ENCODE measurements around the gene BTRC. TPM values are rescaled to one million over a fixed set of nuclear protein-coding genes. Genes with fewer than 3 reads are reported as not detected.

The BTRC gene
- total and polyA plus RNA-seq, 2 donors from 2014 or later, result 6.7 to 18.0 TPM

- FAIRE-seq (no peak), DNase-seq (no peak)
- H3K27ac ChIP-seq (ENCODE audit: low read depth in 2 of 2, low read length in 2 of 2), result no peak overlapping the region
- no peaks in the 10 kb centered on the region for H3K4me1 ChIP-seq (ENCODE audit: control insufficient read depth in 2 of 3, insufficient read depth in 2 of 3, low read depth in 1 of 3, low read length in 3 of 3)
- no peak for TF ChIP-seq CTCF (IDR thresholded peaks at IDR 0.05; ENCODE audit: borderline replicate concordance, extremely low read depth, insufficient read depth)
- H3K36me3 ChIP-seq (ENCODE audit: control insufficient read depth in 2 of 3, insufficient read depth in 3 of 3, low read length in 3 of 3), result no peaks in the 10 kb centered on the region
- no peak overlapping the region for H3K4me3 ChIP-seq (ENCODE audit: low read length in 3 of 3)
- H3K9me3 ChIP-seq (ENCODE audit: control insufficient read depth in 2 of 3, insufficient read depth in 1 of 3, low read length in 3 of 3), result no peaks in the 10 kb centered on the region
- intact Hi-C loops (cut with DNase I), result no loop called here
- H3K27me3 ChIP-seq (ENCODE audit: control insufficient read depth, insufficient read depth, low read length), result no peaks in the 10 kb centered on the region
- H3K9ac ChIP-seq (ENCODE audit: low read length in 3 of 3), result no peak overlapping the region
These were observed 98.2 kb downstream of the BTRC start for GRCh38 chr10:101452176-101452575.

GRCh38 chr10:101452593-101452992 lies 98.6 kb downstream of the BTRC start:
- intact Hi-C loops (cut with DNase I), result no loop called here
- H3K4me3 ChIP-seq (ENCODE audit: low read length in 3 of 3), result no peak overlapping the region
- no peak overlapping the region for H3K27ac ChIP-seq (ENCODE audit: low read depth in 2 of 2, low read length in 2 of 2)
- no peaks in the 10 kb centered on the region for H3K9me3 ChIP-seq (ENCODE audit: control insufficient read depth in 2 of 3, insufficient read depth in 1 of 3, low read length in 3 of 3)
- DNase-seq, result no peak
- no peaks in the 10 kb centered on the region for H3K4me1 ChIP-seq (ENCODE audit: control insufficient read depth in 2 of 3, insufficient read depth in 2 of 3, low read depth in 1 of 3, low read length in 3 of 3)
- TF ChIP-seq CTCF (IDR thresholded peaks at IDR 0.05; ENCODE audit: borderline replicate concordance, extremely low read depth, insufficient read depth), result no peak
- no peaks in the 10 kb centered on the region for H3K36me3 ChIP-seq (ENCODE audit: control insufficient read depth in 2 of 3, insufficient read depth in 3 of 3, low read length in 3 of 3)
- no peak overlapping the region for H3K9ac ChIP-seq (ENCODE audit: low read length in 3 of 3)
- H3K27me3 ChIP-seq (ENCODE audit: control insufficient read depth, insufficient read depth, low read length), result no peaks in the 10 kb centered on the region
- FAIRE-seq, result no peak

GRCh38 chr10:101453318-101453717 lies 99.4 kb downstream of the BTRC start:
- Histone ChIP-seq H3K4me3 (ENCODE audit: low read length in 3 of 3) (no peak overlapping the region), H3K9ac (ENCODE audit: low read length in 3 of 3) (no peak overlapping the region), H3K27me3 (ENCODE audit: control insufficient read depth, insufficient read depth, low read length) (no peaks in the 10 kb centered on the region), H3K36me3 (ENCODE audit: control insufficient read depth in 2 of 3, insufficient read depth in 3 of 3, low read length in 3 of 3) (no peaks in the 10 kb centered on the region), H3K9me3 (ENCODE audit: control insufficient read depth in 2 of 3, insufficient read depth in 1 of 3, low read length in 3 of 3) (no peaks in the 10 kb centered on the region), H3K4me1 (ENCODE audit: control insufficient read depth in 2 of 3, insufficient read depth in 2 of 3, low read depth in 1 of 3, low read length in 3 of 3) (no peaks in the 10 kb centered on the region), H3K27ac (ENCODE audit: low read depth in 2 of 2, low read length in 2 of 2) (no peak overlapping the region)
- no peak for TF ChIP-seq CTCF (IDR thresholded peaks at IDR 0.05; ENCODE audit: borderline replicate concordance, extremely low read depth, insufficient read depth)
- intact Hi-C loops (cut with DNase I), result no loop called here
- no peak for FAIRE-seq
- no peak for DNase-seq

All from kidney (tissue), 14 donors.